SKM-1 (cell line): ENCODE data around the gene PARK7.
"Not testable (repeated sequence)": the region's sequence is repeated elsewhere in the genome, so short reads cannot be mapped to it uniquely, and the experiment has no call there.

Source experiments
- DNase-seq: peaks from one replicate; lab custom pipeline; 2025; ENCODE audit not compliant: unreplicated experiment; lab: John Stamatoyannopoulos, UW

Gene PARK7

DNA sequence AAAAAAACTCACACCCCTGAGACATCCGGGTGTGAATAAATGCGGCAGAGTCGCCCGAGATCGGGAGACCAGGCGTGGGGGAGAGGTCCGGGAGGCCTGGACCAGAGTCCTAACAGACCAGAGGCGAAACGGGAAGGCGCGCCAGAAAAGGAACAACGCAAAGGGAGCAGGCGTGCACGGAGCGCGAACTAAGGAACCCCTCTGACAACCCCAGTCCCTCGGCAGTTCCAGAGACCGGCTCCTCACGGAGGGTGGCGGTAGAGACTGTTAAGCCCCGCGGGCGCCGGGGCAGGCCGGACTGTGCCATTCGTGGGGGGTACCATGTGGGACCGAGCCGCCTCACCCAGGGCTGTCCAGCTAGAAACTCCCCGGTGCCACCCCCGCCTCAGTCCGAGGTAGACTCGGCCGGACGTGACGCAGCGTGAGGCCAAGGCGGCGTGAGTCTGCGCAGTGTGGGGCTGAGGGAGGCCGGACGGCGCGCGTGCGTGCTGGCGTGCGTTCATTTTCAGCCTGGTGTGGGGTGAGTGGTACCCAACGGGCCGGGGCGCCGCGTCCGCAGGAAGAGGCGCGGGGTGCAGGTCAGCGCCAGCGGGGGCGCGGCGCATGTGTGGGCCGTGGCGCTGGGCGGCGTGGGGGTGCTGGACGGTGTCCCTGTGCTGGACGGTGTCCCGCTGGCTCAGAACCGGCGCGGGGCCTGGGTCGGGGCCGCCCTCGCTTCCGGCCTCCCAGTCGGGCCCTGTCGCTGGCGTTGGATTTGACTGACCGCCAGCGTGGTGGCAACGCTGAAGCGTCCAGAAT, at the start of gene PARK7:
TSS of gene PARK7 (plus strand) at position 496 of the 798 bp plus-strand sequence. CDS start 1,075 bp downstream, outside the sequence.
- peak; percentile 98 for DNase-seq

- no peak for DNase-seq
Measured at GRCh38 chr1:7912145-7912544, 49.4 kb upstream of the PARK7 start.

DNA sequence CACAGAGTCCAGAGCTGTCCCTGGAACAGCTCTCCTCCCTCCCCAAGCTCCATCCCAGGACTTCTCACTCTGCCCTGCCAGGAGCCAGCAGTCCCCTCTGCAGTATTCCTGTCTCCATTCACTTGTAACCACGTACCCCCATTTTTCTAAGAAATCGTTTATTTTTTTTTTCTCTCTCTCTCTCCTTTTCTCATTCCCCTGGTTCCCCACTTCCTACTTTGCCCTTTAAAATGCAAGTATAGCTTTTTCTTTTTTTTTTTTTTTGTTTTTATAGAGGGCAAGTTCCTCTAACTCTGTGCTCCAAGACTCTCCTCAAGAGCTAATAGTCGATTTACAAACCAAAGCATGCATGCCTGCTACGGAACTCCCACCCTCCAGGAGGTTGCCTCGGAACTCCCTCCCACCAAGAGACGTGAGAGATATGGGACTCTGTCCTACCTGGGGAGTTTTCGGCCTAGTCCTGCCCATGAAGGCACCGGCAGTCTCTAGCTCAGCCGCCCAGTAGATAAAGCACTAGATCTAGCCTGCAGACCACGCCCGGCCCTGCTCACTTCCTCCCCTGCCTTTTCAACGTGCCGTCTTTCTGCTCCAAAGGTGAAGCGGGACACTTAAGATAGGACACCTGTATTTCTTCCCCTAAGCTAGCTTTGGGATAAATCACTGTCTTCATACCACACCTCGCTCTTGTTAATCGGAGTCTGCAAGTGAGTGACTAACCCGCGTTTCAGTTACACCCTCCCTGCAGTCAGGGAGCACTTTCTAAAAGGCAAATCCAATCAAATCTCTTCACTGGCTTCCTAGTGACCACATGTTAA, 48.6 kb upstream of the PARK7 start:
- DNase-seq: peak; percentile 34

DNA sequence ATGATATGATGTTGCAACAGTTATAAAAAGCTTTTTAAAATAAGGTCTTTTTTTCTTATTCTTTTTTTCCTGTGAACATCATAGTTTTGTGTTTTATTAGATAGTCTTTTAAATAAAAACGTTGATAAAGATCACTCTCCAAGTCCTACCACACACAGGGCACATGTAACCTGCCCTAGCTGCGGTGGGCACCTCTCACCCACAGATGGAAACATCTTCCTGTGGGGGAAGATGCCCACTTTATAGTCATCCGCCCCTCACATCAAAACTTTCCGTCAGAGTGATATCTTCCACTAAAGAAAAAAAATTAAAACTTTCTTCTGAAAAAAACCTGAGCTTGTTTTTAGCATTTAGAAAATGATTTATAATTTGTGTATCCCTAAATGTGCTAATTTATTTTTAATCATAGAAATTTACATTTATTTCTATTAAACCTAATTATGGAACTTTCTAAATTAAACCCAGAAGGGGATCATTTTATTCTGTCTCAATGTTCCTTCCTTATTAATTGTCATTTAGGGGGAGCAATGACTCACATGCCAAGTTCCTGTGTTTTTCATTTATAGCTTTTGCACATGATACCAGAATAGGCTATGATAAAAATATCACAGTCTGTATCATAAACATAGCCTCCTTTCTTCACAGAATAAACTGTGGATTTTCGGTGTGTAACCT, 45.5 kb upstream of the PARK7 start:
- DNase-seq: no peak

GRCh38 chr1:7916501-7916830, 45.0 kb upstream of the PARK7 start:
- DNase-seq: no peak

- not testable (repeated sequence) for DNase-seq
Measured at GRCh38 chr1:7917971-7918370, 43.5 kb upstream of the PARK7 start.

DNA sequence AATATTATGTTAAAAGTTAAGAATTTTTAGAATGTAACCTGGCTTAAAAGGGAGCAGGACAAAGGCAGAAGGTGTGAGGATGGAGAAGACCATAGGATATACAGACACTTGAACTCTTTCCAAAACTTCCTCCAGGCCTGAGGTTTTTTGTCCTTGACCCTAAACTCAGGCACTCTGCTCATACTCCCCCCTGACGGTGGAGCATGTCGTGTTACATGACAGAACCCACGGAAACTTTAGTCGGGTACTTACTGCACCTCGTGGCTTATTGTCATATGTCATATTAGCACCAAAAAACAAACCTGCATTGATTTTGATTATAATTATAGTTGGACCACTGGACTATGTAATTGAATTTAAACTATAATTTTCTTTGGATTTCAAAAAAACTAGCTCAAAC, 41.6 kb upstream of the PARK7 start:
- DNase-seq: no peak

DNA sequence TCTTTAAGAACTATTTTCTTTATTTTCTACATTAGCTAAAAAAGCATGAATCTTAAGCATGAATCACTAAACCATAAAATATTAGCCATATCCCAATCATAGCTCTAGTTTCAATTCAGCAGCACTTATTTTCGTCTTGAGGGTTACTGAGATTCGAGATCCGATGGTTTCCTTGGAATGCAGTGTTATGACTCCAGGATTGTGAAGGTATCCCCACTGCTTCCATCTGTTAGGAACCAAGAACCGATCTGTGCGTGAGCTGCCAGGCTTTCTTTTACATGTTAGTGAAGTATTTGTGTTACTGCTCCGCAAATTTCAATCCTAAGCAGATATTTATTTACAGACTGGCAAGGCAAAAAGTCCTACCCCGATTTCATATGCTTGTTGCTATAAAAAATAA, 39.7 kb upstream of the PARK7 start:
- no peak for DNase-seq

DNA sequence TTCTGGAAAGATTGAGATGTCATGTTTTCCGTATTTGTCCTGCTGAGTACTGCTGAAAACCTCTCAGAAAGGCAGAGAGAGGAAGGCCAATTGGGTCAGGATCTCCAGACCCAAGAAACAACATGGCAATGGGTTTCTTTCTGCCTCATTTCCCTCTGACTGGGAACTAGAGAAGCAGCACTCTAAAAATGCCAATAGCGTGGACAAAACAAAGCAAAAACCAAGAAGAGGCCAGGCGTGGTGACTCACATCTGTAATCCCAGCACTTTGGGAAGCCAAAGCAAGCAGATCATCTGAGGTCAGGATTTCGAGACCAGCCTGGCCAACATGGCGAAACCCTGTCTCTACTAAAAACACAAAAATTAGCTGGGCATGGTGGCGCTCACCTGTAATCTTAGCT, 39.2 kb upstream of the PARK7 start:
- DNase-seq: no peak

DNA sequence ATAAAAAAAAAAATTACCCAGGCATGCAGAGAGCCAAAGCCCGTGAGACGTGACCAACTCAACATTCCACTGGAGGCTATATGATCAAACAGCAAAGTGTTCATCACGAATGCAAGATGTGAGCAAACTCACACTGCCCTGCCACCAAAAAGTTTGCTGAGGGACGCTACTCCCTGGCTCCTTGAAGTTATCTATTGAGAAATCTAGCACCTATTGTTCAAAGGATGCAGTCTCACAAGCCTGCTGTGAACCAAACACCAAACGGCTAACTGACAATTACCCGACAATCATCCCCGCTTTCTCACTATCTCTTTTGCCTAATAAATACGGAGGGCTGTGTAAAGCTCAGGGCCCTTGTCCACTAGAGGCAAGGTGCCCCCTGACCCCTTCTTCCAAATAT, 34.5 kb upstream of the PARK7 start:
- DNase-seq: not testable (repeated sequence)

- DNase-seq: no peak
Measured at GRCh38 chr1:7928247-7928646, 33.3 kb upstream of the PARK7 start.

- no peak for DNase-seq
Measured at GRCh38 chr1:7929637-7930036, 31.9 kb upstream of the PARK7 start.

DNA sequence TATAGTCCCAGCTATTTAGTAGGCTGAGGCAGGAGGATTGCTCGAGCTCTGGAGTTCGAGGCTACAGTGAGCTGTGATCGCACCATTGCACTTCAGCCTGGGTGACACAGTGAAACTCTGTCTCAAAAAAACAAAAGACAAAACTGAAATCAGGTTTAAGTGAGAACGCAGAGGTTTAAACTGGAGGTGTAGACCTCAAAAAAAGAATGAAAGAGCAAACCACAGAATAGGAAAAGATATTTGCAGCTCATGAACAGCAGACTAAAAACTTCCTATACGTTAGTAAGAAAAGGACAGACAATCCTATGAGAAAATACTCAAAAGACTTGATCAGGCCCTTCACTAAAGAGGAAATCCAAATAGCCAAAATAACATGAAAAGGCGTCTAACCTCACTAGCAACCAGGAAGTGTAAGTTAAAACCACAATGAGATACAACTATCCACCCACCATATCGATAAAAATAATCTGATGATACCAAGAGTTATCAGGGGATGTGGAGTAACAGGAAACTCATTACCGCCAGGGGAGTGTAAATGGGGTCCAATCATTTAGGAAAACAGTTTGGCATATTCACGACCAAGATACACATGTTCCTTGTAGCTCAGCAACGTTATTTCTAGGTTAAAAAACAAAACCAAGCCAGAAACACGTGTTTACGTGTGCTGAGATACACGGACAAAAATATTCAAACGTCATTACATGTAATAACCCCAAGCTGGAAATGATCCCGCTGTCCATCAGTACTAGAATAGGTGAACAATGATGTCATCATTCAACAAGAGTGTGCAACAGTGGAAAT, 30.7 kb upstream of the PARK7 start:
- DNase-seq: no peak

GRCh38 chr1:7931446-7931812, 30.1 kb upstream of the PARK7 start:
- no peak for DNase-seq

DNA sequence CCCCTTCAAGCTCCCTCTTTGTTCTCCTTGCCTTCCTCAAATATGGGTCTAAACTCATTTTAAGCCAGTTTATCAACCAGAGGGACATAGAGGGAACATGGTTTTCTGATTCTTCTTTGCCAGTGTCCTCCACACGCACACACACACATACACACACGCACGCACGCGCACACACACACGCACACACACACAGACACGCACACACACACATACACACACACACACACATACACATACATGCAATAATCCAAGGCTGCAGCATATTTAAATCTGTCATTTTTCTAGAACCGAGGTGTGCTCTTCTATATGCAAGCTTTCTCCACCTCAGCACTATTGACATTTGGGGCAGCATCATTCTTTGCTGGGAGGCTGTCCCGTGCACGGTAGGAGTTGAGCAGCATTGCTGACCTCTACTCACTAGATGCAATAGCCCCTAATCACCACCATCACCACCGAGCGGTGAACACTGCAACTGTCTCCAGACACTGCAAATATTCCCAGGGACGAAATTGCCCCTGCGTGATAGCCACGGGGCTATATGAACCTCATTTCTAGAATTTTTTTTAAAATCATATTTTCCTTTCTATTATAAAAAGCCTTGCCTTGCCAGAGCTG, 28.9 kb upstream of the PARK7 start:
- no peak for DNase-seq

- DNase-seq: no peak
Measured at GRCh38 chr1:7938070-7938469, 23.4 kb upstream of the PARK7 start.

GRCh38 chr1:7940034-7940433, 21.5 kb upstream of the PARK7 start:
- DNase-seq: no peak

- DNase-seq: no peak
Measured at GRCh38 chr1:7940745-7941436, 20.6 kb upstream of the PARK7 start, which contains the start of gene TNFRSF9. Gene TNFRSF9 (minus strand): TSS chr1:7940839. CDS start chr1:7939994, 845 bp downstream.

DNA sequence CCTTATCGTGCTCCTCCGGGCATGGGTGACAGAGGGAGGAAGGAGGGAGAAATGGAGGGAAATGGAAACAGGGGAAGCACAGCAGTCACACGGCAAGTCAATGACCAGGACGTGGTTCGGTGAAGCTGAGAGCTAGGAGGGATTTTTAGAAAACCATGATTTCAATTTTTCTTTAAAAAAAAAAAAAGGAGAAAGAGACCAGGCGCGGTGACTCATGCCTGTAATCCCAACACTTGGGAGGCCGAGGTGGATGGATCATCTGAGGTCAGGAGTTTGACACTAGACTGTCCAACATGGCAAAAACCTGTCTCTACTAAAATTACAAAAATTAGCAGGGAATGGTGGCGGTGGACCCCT, 20.1 kb upstream of the PARK7 start:
- no peak for DNase-seq
